H9 (cell line): ENCODE measurements around the gene KISS1. TPM values are rescaled to one million over a fixed set of nuclear protein-coding genes. Genes with fewer than 3 reads are reported as not detected.

Experiments
- DNase-seq: peaks from one replicate; pipeline ENCODE4 v3.0.0-alpha.2; 2017
- H2AFZ ChIP-seq: one replicate; pipeline ENCODE4 v1.6.1; 2013; ENCODE audit warnings: mild to moderate bottlenecking, low read length, control low read depth, moderate library complexity
- H2AK5ac ChIP-seq: 2 replicates; pipeline ENCODE4 v1.6.1; 2013; ENCODE audit warnings: low read length, control low read depth, mixed read lengths; ENCODE audit not compliant: insufficient read length
- H2BK120ac ChIP-seq: one replicate; pipeline ENCODE4 v1.6.1; 2013; ENCODE audit warnings: low read depth, mild to moderate bottlenecking, low read length, control low read depth, inconsistent platforms; ENCODE audit not compliant: poor library complexity, severe bottlenecking
- H2BK12ac ChIP-seq: 2 replicates; pipeline ENCODE4 v1.6.1; 2013; ENCODE audit warnings: low read length, control low read depth, mixed read lengths, low read depth; ENCODE audit not compliant: insufficient read length
- H2BK15ac ChIP-seq: 2 replicates; pipeline ENCODE4 v1.6.1; 2013; ENCODE audit warnings: low read depth, low read length, control low read depth
- H2BK20ac ChIP-seq: one replicate; pipeline ENCODE4 v1.6.1; 2013; ENCODE audit warnings: low read depth, mild to moderate bottlenecking, low read length, control low read depth, inconsistent platforms; ENCODE audit not compliant: poor library complexity, severe bottlenecking
- H2BK5ac ChIP-seq: 2 replicates; pipeline ENCODE4 v1.6.1; 2013; ENCODE audit warnings: low read length, control low read depth, mixed read lengths; ENCODE audit not compliant: insufficient read length
- H3K14ac ChIP-seq: 2 replicates; pipeline ENCODE4 v1.6.1; 2013; ENCODE audit warnings: low read length, control low read depth; ENCODE audit not compliant: insufficient read depth
- H3K18ac ChIP-seq: 2 replicates; pipeline ENCODE4 v1.6.1; 2013; ENCODE audit warnings: low read depth, mild to moderate bottlenecking, mixed read lengths, low read length, control low read depth; ENCODE audit not compliant: insufficient read length
- H3K23ac ChIP-seq: 2 replicates; pipeline ENCODE4 v1.6.1; 2013; ENCODE audit warnings: low read length, control low read depth, mixed read lengths, low read depth; ENCODE audit not compliant: insufficient read length
- H3K23me2 ChIP-seq: 2 replicates; pipeline ENCODE4 v1.6.1; 2013; ENCODE audit warnings: low read depth, mild to moderate bottlenecking, mixed read lengths, low read length, control low read depth; ENCODE audit not compliant: insufficient read length, poor library complexity, severe bottlenecking
- H3K27ac ChIP-seq: 2 replicates; pipeline ENCODE4 v1.5.1; 2013; ENCODE audit warnings: low read length, control low read depth, mixed read lengths, low read depth; ENCODE audit not compliant: insufficient read length
- H3K27me3 ChIP-seq: 2 replicates; pipeline ENCODE4 v1.6.1; 2013; ENCODE audit warnings: low read length, control low read depth, inconsistent platforms; ENCODE audit not compliant: insufficient read depth
- H3K4ac ChIP-seq: 2 replicates; pipeline ENCODE4 v1.6.1; 2013; ENCODE audit warnings: low read depth, mild to moderate bottlenecking, control low read depth, inconsistent platforms, low read length, moderate library complexity
- H3K4me1 ChIP-seq: 2 replicates; pipeline ENCODE4 v1.6.1; 2013; ENCODE audit warnings: low read length, control low read depth, inconsistent platforms; ENCODE audit not compliant: insufficient read depth
- H3K4me2 ChIP-seq: 2 replicates; pipeline ENCODE4 v1.6.1; 2013; ENCODE audit warnings: low read length, control low read depth, mixed read lengths; ENCODE audit not compliant: insufficient read length, insufficient read depth
- H3K56ac ChIP-seq: 2 replicates; pipeline ENCODE4 v1.6.1; 2013; ENCODE audit warnings: low read depth, mild to moderate bottlenecking, mixed read lengths, low read length, control low read depth; ENCODE audit not compliant: insufficient read length
- H3K79me1 ChIP-seq: 2 replicates; pipeline ENCODE4 v1.6.1; 2013; ENCODE audit warnings: low read depth, mild to moderate bottlenecking, moderate library complexity, low read length, control low read depth, inconsistent platforms; ENCODE audit not compliant: insufficient read depth, poor library complexity, severe bottlenecking
- H3K79me2 ChIP-seq: 2 replicates; pipeline ENCODE4 v1.6.1; 2013; ENCODE audit warnings: low read length, control low read depth, inconsistent platforms; ENCODE audit not compliant: insufficient read depth
- H3K9ac ChIP-seq: 2 replicates; pipeline ENCODE4 v1.6.1; 2013; ENCODE audit warnings: low read length, control low read depth, mixed read lengths; ENCODE audit not compliant: insufficient read length; ENCODE audit errors: extremely low read depth
- H3K9me3 ChIP-seq: one replicate; pipeline ENCODE4 v1.6.1; 2013; ENCODE audit warnings: low read depth, low read length, inconsistent platforms; ENCODE audit not compliant: control insufficient read depth
- H3T11ph ChIP-seq: one replicate; pipeline ENCODE4 v1.6.1; 2013; ENCODE audit warnings: mild to moderate bottlenecking, low read length, control low read depth, inconsistent platforms
- H4K20me1 ChIP-seq: one replicate; pipeline ENCODE4 v1.6.1; 2013; ENCODE audit not compliant: control insufficient read depth, insufficient read length, insufficient read depth
- H4K5ac ChIP-seq: 2 replicates; pipeline ENCODE4 v1.6.1; 2013; ENCODE audit warnings: low read depth, mild to moderate bottlenecking, mixed read lengths, low read length, control low read depth; ENCODE audit not compliant: insufficient read length
- H4K8ac ChIP-seq: replicated peaks from 2 replicates; pipeline ENCODE4 v1.6.1; 2013; ENCODE audit warnings: low read length, control low read depth, mixed read lengths, low read depth; ENCODE audit not compliant: insufficient read length
- H4K91ac ChIP-seq: 2 replicates; pipeline ENCODE4 v1.6.1; 2013; ENCODE audit warnings: low read depth, mild to moderate bottlenecking, moderate library complexity, mixed read lengths, low read length, control low read depth; ENCODE audit not compliant: insufficient read length
- H3K27ac Mint-ChIP-seq, 3 experiments: 2 replicates in 2 of 3; 3 replicates in 1 of 3; pipeline ENCODE4 v1.8.0; 2020 to 2021; ENCODE audit warnings: mixed read lengths in 3 of 3, mild to moderate bottlenecking in 1 of 3, moderate library complexity in 1 of 3
- H3K27me3 Mint-ChIP-seq: 2 replicates; pipeline ENCODE4 v1.8.0; 2021; ENCODE audit warnings: low read depth, mild to moderate bottlenecking, moderate library complexity, mixed read lengths
- H3K36me3 Mint-ChIP-seq, 3 experiments: 2 replicates in 2 of 3; 3 replicates in 1 of 3; pipeline ENCODE4 v1.8.0; 2020 to 2021; ENCODE audit warnings: low read depth in 3 of 3, mixed read lengths in 3 of 3; ENCODE audit not compliant: insufficient read depth in 1 of 3
- H3K4me1 Mint-ChIP-seq, 2 experiments: 2 replicates each; pipeline ENCODE4 v1.8.0; 2020; ENCODE audit warnings: mixed read lengths in 2 of 2
- H3K4me3 Mint-ChIP-seq, 2 experiments: 2 replicates in 1 of 2; 3 replicates in 1 of 2; pipeline ENCODE4 v1.8.0; 2020 to 2021; ENCODE audit warnings: mild to moderate bottlenecking in 2 of 2, mixed read lengths in 2 of 2, moderate library complexity in 1 of 2
- H3K9me3 Mint-ChIP-seq, 2 experiments: 2 replicates in 1 of 2; 3 replicates in 1 of 2; pipeline ENCODE4 v1.8.0; 2020; ENCODE audit warnings: mild to moderate bottlenecking in 2 of 2, mixed read lengths in 2 of 2, moderate library complexity in 1 of 2
- CTCF ChIP-seq: fragments of 200-600 bp; sonication (generic); conservative IDR thresholded peaks from 3 replicates; pipeline ENCODE4 v1.8.0; 2021; ENCODE audit warnings: antibody characterized with exemption, mild to moderate bottlenecking
- WGBS: extraction: QIAGEN DNeasy Blood & Tissue Kit; methylation state at CpG from one replicate; pipeline ENCODE4 v1.1.7; 2013; ENCODE audit warnings: missing lambda C conversion rate, low lambda C conversion rate, mixed read lengths; ENCODE audit not compliant: insufficient read length; ENCODE audit errors: extremely low coverage; 5-methylcytosine and 5-hydroxymethylcytosine counted together
- total RNA-seq: library from RNA; stranded (reverse); gene quantifications from 2 replicates; pipeline ENCODE4 v1.2.1, GENCODE V29; 2021

KISS1 gene
- total RNA-seq, 1 experiment from 2014 or later: 0.68 TPM

GRCh38 chr1:204153667-204154066, 42.6 kb downstream of the KISS1 start:
- Mint-ChIP-seq H3K27ac (no peak overlapping the region), H3K4me1 (peaks cover 25 to 30% of the 10 kb centered on the region in 2 experiments), H3K9me3 (no peaks in the 10 kb centered on the region; a peak in 1 of 5 replicates), H3K27me3 (peaks cover 48% of the 10 kb centered on the region), H3K36me3 (no peaks in the 10 kb centered on the region; a peak in 2 of 7 replicates), H3K4me3 (no peak overlapping the region)
- H3K4me1 ChIP-seq: no peaks in the 10 kb centered on the region; the same call in 1 of the 2 replicates
- no peaks in the 10 kb centered on the region for H3K9me3 ChIP-seq
- no peak for DNase-seq
- H4K5ac ChIP-seq: no peak overlapping the region
- H2BK5ac ChIP-seq: no peak overlapping the region
- TF ChIP-seq CTCF: no peak
- no peaks in the 10 kb centered on the region for H3K79me1 ChIP-seq
- no peak overlapping the region for H2BK15ac ChIP-seq
- no peak overlapping the region for H3K23ac ChIP-seq
- no peak overlapping the region for H3K4me2 ChIP-seq
- no peak overlapping the region for H2BK12ac ChIP-seq
- H3K18ac ChIP-seq: no peak overlapping the region
- no peak overlapping the region for H2AK5ac ChIP-seq
- H3K14ac ChIP-seq: no peak overlapping the region
- no peak overlapping the region for H3K9ac ChIP-seq
- H4K8ac ChIP-seq: no peak overlapping the region
- H3K23me2 ChIP-seq: peaks cover 6% of the 10 kb centered on the region
- no peaks in the 10 kb centered on the region for H3K79me2 ChIP-seq
- H2BK120ac ChIP-seq: no peak overlapping the region
- WGBS: no CpG with 5 or more reads among the region's 5 CpGs
- H3K27ac ChIP-seq: no peak overlapping the region
- H3K27me3 ChIP-seq: no peaks in the 10 kb centered on the region; the same call in 1 of the 2 replicates
- no peaks in the 10 kb centered on the region for H4K20me1 ChIP-seq
- H2BK20ac ChIP-seq: no peak overlapping the region
- H3T11ph ChIP-seq: no peak overlapping the region
- H3K4ac ChIP-seq: no peak overlapping the region
- H3K56ac ChIP-seq: no peak overlapping the region
- H2AFZ ChIP-seq: no peak overlapping the region
- no peak overlapping the region for H4K91ac ChIP-seq
